WTC11 (cell line): Measurements from ENCODE around the gene CLCN1. TPM values are rescaled to one million over a fixed set of nuclear protein-coding genes. Genes with fewer than 3 reads are reported as not detected.

Experiments used
- ATAC-seq: fragments of 200-7000 bp; cut with Tn5 transposase; 2 replicates; pipeline ENCODE4 v1.10.0; 2021; ENCODE audit warnings: mild to moderate bottlenecking, moderate library complexity
- CTCF ChIA-PET: fragments of 300-600 bp; sonication (Branson Sonifier 250); formaldehyde crosslinking; loops from one replicate; lab custom pipeline; 2021; ENCODE audit warnings: antibody characterized with exemption; lab: Charles Lee
- POLR2A ChIA-PET: fragments of 350-600 bp; sonication (Branson Sonifier 250); formaldehyde crosslinking; loops from one replicate; lab custom pipeline; 2021; ENCODE audit warnings: antibody characterized with exemption; lab: Charles Lee
- DNase-seq: peaks from one replicate; pipeline ENCODE4 v3.0.0; 2021; ENCODE audit warnings: low spot score
- H3K27ac Mint-ChIP-seq: 2 replicates; pipeline ENCODE4 v1.8.0; 2021; ENCODE audit warnings: mixed read lengths
- H3K27me3 Mint-ChIP-seq: 2 replicates; pipeline ENCODE4 v1.8.0; 2021; ENCODE audit warnings: low read depth, mild to moderate bottlenecking, moderate library complexity, mixed read lengths
- H3K36me3 Mint-ChIP-seq: 2 replicates; pipeline ENCODE4 v1.8.0; 2021; ENCODE audit warnings: mixed read lengths
- H3K4me1 Mint-ChIP-seq: 2 replicates; pipeline ENCODE4 v1.8.0; 2022; ENCODE audit warnings: mixed read lengths
- H3K4me3 Mint-ChIP-seq: 2 replicates; pipeline ENCODE4 v1.8.0; 2021; ENCODE audit warnings: mild to moderate bottlenecking, moderate library complexity, mixed read lengths
- H3K9me3 Mint-ChIP-seq: 2 replicates; pipeline ENCODE4 v1.8.0; 2021; ENCODE audit warnings: mixed read lengths
- EMX1 ChIP-seq: fragments of 250-450 bp; sonication (Bioruptor Pico); IDR thresholded peaks from 2 replicates; pipeline ENCODE4 v1.8.0; 2021; ENCODE audit warnings: mild to moderate bottlenecking
- FOXK1 ChIP-seq: sonication (generic); formaldehyde crosslinking; IDR thresholded peaks from 2 replicates; pipeline ENCODE4 v1.8.0; 2022; ENCODE audit warnings: mild to moderate bottlenecking, moderate library complexity, missing genetic modification reagents
- IRF2 ChIP-seq: sonication (generic); formaldehyde crosslinking; IDR thresholded peaks from 2 replicates; pipeline ENCODE4 v1.8.0; 2022; ENCODE audit warnings: low read depth, missing genetic modification reagents, borderline replicate concordance
- MYBL2 ChIP-seq: sonication (generic); formaldehyde crosslinking; IDR thresholded peaks from 2 replicates; pipeline ENCODE4 v1.8.1; 2023; ENCODE audit warnings: mild to moderate bottlenecking, moderate library complexity, missing genetic modification reagents
- NFATC4 ChIP-seq: fragments of 250-450 bp; sonication (Bioruptor Pico); IDR thresholded peaks from 2 replicates; pipeline ENCODE4 v1.9.0; 2021; ENCODE audit warnings: mild to moderate bottlenecking
- NR1H2 ChIP-seq: sonication (generic); formaldehyde crosslinking; IDR thresholded peaks from 2 replicates; pipeline ENCODE4 v1.9.0; 2021; ENCODE audit warnings: mild to moderate bottlenecking, moderate library complexity, missing genetic modification reagents
- NR3C1 ChIP-seq: sonication (generic); formaldehyde crosslinking; conservative IDR thresholded peaks from 2 replicates; pipeline ENCODE4 v1.8.1; 2023; ENCODE audit warnings: low read depth, mild to moderate bottlenecking, missing genetic modification reagents
- RELA ChIP-seq: sonication (generic); formaldehyde crosslinking; IDR thresholded peaks from 2 replicates; pipeline ENCODE4 v1.8.1; 2022; ENCODE audit warnings: missing genetic modification reagents, mild to moderate bottlenecking, borderline replicate concordance
- SMAD3 ChIP-seq: sonication (generic); formaldehyde crosslinking; IDR thresholded peaks from 2 replicates; pipeline ENCODE4 v1.8.0; 2022; ENCODE audit warnings: missing genetic modification reagents, mild to moderate bottlenecking, borderline replicate concordance
- ZNF263 ChIP-seq: sonication (generic); formaldehyde crosslinking; IDR thresholded peaks from 2 replicates; pipeline ENCODE4 v1.8.1; 2022; ENCODE audit warnings: low read depth, mild to moderate bottlenecking, moderate library complexity, missing genetic modification reagents
- ZNF317 ChIP-seq: sonication (generic); formaldehyde crosslinking; IDR thresholded peaks from 2 replicates; pipeline ENCODE4 v1.8.1; 2023; ENCODE audit warnings: low read depth, mild to moderate bottlenecking, moderate library complexity, missing genetic modification reagents, borderline replicate concordance
- ZNF416 ChIP-seq: fragments of 250-450 bp; sonication (Bioruptor Pico); IDR thresholded peaks from 2 replicates; pipeline ENCODE4 v1.9.0; 2021; ENCODE audit warnings: mild to moderate bottlenecking, inconsistent platforms
- ZNF671 ChIP-seq: fragments of 250-450 bp; sonication (Bioruptor Pico); IDR thresholded peaks from 2 replicates; pipeline ENCODE4 v1.8.0; 2021; ENCODE audit warnings: mild to moderate bottlenecking
- total RNA-seq: library from RNA; stranded (reverse); gene quantifications from 3 replicates; pipeline ENCODE4 v1.2.3, GENCODE V29; 2021
- TF ChIP-seq, protein P1 (sequence below): sonication (generic); formaldehyde crosslinking; IDR thresholded peaks from 2 replicates; pipeline ENCODE4 v1.8.1; 2023; ENCODE audit warnings: mild to moderate bottlenecking, missing genetic modification reagents
- TF ChIP-seq, protein P2 (sequence below): sonication (generic); formaldehyde crosslinking; IDR thresholded peaks from 2 replicates; pipeline ENCODE4 v1.8.1; 2022; ENCODE audit warnings: missing genetic modification reagents, borderline replicate concordance
- TF ChIP-seq, protein P3 (sequence below): fragments of 250-450 bp; sonication (Bioruptor Pico); IDR thresholded peaks from 2 replicates; pipeline ENCODE4 v1.9.0; 2021; ENCODE audit warnings: mild to moderate bottlenecking
- TF ChIP-seq, protein P4 (sequence below): sonication (generic); formaldehyde crosslinking; conservative IDR thresholded peaks from 2 replicates; pipeline ENCODE4 v1.8.1; 2022; ENCODE audit warnings: mild to moderate bottlenecking, missing genetic modification reagents
- TF ChIP-seq, protein P5 (sequence below): sonication (generic); formaldehyde crosslinking; IDR thresholded peaks from 2 replicates; pipeline ENCODE4 v1.8.0; 2022; ENCODE audit warnings: mild to moderate bottlenecking, missing genetic modification reagents
- TF ChIP-seq, protein P6 (sequence below): sonication (generic); formaldehyde crosslinking; IDR thresholded peaks from 2 replicates; pipeline ENCODE4 v1.8.1; 2022; ENCODE audit warnings: mild to moderate bottlenecking, missing genetic modification reagents, moderate library complexity, borderline replicate concordance
- TF ChIP-seq, protein P7 (sequence below): fragments of 250-450 bp; sonication (Bioruptor Pico); IDR thresholded peaks from 2 replicates; pipeline ENCODE4 v2.1.2; 2022; ENCODE audit warnings: mild to moderate bottlenecking, moderate library complexity
- TF ChIP-seq, protein P8 (sequence below): sonication (generic); formaldehyde crosslinking; IDR thresholded peaks from 2 replicates; pipeline ENCODE4 v1.8.0; 2023; ENCODE audit warnings: mild to moderate bottlenecking, missing genetic modification reagents
- TF ChIP-seq, protein P9 (sequence below): fragments of 200-600 bp; IDR thresholded peaks from 2 replicates; pipeline ENCODE4 v1.8.0; 2022; ENCODE audit warnings: antibody characterized with exemption

The CLCN1 gene
- total RNA-seq, 1 experiment from 2014 or later, result 0.28 TPM

DNA sequence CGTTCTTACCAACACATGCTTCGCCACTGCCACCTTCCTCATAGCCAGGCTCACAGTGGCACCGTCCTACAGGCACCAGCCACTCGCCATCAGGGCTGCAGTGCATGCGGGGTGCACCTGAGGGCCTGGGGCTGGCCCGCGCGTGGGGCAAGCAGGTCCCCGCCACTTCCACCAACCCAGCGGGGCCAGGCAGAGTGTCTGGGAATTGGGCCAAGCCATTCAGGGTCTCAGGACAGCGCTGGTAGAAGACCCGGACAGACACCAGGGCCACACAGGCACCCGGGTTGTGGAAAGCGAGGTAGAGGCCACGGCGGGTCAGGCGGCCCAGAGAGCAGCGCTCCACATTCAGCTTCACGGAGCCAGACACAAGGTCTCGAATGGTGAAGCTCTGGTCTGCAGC lies 83.7 kb downstream of the CLCN1 start:
- DNase-seq, result no peak
- ATAC-seq, result no peak
- TF ChIP-seq, protein P1, sequence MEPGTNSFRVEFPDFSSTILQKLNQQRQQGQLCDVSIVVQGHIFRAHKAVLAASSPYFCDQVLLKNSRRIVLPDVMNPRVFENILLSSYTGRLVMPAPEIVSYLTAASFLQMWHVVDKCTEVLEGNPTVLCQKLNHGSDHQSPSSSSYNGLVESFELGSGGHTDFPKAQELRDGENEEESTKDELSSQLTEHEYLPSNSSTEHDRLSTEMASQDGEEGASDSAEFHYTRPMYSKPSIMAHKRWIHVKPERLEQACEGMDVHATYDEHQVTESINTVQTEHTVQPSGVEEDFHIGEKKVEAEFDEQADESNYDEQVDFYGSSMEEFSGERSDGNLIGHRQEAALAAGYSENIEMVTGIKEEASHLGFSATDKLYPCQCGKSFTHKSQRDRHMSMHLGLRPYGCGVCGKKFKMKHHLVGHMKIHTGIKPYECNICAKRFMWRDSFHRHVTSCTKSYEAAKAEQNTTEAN (CRISPR knock-in tag), result no peak
- TF ChIP-seq FOXK1 (CRISPR knock-in tag) (no peak), SMAD3 (CRISPR knock-in tag) (no peak), NR3C1 (no peak), NR1H2 (CRISPR knock-in tag) (no peak), MYBL2 (no peak), ZNF416 (CRISPR knock-in tag) (no peak), NFATC4 (CRISPR knock-in tag) (no peak), ZNF671 (CRISPR knock-in tag) (no peak), IRF2 (no peak)
- TF ChIP-seq, protein P2, sequence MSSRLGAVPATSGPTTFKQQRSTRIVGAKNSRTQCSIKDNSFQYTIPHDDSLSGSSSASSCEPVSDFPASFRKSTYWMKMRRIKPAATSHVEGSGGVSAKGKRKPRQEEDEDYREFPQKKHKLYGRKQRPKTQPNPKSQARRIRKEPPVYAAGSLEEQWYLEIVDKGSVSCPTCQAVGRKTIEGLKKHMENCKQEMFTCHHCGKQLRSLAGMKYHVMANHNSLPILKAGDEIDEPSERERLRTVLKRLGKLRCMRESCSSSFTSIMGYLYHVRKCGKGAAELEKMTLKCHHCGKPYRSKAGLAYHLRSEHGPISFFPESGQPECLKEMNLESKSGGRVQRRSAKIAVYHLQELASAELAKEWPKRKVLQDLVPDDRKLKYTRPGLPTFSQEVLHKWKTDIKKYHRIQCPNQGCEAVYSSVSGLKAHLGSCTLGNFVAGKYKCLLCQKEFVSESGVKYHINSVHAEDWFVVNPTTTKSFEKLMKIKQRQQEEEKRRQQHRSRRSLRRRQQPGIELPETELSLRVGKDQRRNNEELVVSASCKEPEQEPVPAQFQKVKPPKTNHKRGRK, result no peak
- TF ChIP-seq, protein P3, sequence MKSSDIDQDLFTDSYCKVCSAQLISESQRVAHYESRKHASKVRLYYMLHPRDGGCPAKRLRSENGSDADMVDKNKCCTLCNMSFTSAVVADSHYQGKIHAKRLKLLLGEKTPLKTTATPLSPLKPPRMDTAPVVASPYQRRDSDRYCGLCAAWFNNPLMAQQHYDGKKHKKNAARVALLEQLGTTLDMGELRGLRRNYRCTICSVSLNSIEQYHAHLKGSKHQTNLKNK (CRISPR knock-in tag), result no peak
- TF ChIP-seq, protein P4, sequence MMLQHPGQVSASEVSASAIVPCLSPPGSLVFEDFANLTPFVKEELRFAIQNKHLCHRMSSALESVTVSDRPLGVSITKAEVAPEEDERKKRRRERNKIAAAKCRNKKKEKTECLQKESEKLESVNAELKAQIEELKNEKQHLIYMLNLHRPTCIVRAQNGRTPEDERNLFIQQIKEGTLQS, result no peak
- TF ChIP-seq, protein P5, sequence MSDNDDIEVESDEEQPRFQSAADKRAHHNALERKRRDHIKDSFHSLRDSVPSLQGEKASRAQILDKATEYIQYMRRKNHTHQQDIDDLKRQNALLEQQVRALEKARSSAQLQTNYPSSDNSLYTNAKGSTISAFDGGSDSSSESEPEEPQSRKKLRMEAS, result no peak
- TF ChIP-seq, protein P6, sequence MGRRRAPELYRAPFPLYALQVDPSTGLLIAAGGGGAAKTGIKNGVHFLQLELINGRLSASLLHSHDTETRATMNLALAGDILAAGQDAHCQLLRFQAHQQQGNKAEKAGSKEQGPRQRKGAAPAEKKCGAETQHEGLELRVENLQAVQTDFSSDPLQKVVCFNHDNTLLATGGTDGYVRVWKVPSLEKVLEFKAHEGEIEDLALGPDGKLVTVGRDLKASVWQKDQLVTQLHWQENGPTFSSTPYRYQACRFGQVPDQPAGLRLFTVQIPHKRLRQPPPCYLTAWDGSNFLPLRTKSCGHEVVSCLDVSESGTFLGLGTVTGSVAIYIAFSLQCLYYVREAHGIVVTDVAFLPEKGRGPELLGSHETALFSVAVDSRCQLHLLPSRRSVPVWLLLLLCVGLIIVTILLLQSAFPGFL (CRISPR knock-in tag), result no peak
- Mint-ChIP-seq H3K36me3 (peaks cover 88% of the 10 kb centered on the region), H3K4me1 (peaks cover 10% of the 10 kb centered on the region), H3K4me3 (no peak overlapping the region), H3K27ac (no peak overlapping the region), H3K9me3 (no peaks in the 10 kb centered on the region), H3K27me3 (no peaks in the 10 kb centered on the region)
- CTCF ChIA-PET, result no interaction called here
- POLR2A ChIA-PET, result interaction anchor here (1.2 kb wide), 1 partner anchor 8 kb away, joined by 3 read pairs; the partner anchor contains the start of gene EPHA1

DNA sequence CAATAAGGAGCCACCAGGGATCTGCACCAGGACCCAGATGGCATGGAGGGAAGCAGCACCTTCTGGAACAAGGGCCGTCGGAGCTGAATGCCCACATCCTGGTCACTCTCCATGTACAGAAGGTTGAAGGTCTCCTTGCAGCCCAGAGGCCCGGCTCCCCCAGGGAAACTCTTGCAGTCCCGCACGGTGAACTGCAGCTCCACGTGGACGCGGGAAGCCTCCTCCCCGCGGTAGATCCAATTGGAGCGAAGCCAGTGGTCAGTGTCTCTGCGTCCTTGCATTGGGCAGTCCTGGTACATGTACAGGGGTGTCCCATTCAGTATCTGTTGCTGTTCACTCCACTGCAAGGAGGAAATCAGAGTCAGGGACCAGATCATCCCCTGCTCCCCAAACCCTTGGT lies 85.4 kb downstream of the CLCN1 start:
- ATAC-seq (no peak), DNase-seq (no peak)
- ChIA-PET POLR2A (interaction anchor here (1.2 kb wide), 1 partner anchor 21 kb away, joined by 3 read pairs; no protein-coding TSS in a partner anchor), CTCF (interaction anchor here (1.0 kb wide), 1 partner anchor 21 kb away, joined by 5 read pairs; no protein-coding TSS in a partner anchor)
- peaks cover 27% of the 10 kb centered on the region for H3K4me1 Mint-ChIP-seq
- H3K9me3 Mint-ChIP-seq, result no peaks in the 10 kb centered on the region
- H3K27me3 Mint-ChIP-seq, result no peaks in the 10 kb centered on the region
- no peak overlapping the region for H3K4me3 Mint-ChIP-seq
- peaks cover 84% of the 10 kb centered on the region for H3K36me3 Mint-ChIP-seq
- H3K27ac Mint-ChIP-seq, result no peak overlapping the region
- TF ChIP-seq, protein P5, result no peak
- TF ChIP-seq RELA (no peak), ZNF263 (CRISPR knock-in tag) (no peak), EMX1 (CRISPR knock-in tag) (no peak), ZNF317 (CRISPR knock-in tag) (no peak), NR3C1 (no peak)
- TF ChIP-seq, protein P7, sequence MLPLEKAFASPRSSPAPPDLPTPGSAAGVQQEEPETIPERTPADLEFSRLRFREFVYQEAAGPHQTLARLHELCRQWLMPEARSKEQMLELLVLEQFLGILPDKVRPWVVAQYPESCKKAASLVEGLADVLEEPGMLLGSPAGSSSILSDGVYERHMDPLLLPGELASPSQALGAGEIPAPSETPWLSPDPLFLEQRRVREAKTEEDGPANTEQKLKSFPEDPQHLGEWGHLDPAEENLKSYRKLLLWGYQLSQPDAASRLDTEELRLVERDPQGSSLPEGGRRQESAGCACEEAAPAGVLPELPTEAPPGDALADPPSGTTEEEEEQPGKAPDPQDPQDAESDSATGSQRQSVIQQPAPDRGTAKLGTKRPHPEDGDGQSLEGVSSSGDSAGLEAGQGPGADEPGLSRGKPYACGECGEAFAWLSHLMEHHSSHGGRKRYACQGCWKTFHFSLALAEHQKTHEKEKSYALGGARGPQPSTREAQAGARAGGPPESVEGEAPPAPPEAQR (CRISPR knock-in tag), result no peak
- TF ChIP-seq, protein P8, sequence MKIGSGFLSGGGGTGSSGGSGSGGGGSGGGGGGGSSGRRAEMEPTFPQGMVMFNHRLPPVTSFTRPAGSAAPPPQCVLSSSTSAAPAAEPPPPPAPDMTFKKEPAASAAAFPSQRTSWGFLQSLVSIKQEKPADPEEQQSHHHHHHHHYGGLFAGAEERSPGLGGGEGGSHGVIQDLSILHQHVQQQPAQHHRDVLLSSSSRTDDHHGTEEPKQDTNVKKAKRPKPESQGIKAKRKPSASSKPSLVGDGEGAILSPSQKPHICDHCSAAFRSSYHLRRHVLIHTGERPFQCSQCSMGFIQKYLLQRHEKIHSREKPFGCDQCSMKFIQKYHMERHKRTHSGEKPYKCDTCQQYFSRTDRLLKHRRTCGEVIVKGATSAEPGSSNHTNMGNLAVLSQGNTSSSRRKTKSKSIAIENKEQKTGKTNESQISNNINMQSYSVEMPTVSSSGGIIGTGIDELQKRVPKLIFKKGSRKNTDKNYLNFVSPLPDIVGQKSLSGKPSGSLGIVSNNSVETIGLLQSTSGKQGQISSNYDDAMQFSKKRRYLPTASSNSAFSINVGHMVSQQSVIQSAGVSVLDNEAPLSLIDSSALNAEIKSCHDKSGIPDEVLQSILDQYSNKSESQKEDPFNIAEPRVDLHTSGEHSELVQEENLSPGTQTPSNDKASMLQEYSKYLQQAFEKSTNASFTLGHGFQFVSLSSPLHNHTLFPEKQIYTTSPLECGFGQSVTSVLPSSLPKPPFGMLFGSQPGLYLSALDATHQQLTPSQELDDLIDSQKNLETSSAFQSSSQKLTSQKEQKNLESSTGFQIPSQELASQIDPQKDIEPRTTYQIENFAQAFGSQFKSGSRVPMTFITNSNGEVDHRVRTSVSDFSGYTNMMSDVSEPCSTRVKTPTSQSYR, result no peak
- TF ChIP-seq, protein P1 (CRISPR knock-in tag), result no peak
- TF ChIP-seq, protein P9, sequence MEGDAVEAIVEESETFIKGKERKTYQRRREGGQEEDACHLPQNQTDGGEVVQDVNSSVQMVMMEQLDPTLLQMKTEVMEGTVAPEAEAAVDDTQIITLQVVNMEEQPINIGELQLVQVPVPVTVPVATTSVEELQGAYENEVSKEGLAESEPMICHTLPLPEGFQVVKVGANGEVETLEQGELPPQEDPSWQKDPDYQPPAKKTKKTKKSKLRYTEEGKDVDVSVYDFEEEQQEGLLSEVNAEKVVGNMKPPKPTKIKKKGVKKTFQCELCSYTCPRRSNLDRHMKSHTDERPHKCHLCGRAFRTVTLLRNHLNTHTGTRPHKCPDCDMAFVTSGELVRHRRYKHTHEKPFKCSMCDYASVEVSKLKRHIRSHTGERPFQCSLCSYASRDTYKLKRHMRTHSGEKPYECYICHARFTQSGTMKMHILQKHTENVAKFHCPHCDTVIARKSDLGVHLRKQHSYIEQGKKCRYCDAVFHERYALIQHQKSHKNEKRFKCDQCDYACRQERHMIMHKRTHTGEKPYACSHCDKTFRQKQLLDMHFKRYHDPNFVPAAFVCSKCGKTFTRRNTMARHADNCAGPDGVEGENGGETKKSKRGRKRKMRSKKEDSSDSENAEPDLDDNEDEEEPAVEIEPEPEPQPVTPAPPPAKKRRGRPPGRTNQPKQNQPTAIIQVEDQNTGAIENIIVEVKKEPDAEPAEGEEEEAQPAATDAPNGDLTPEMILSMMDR, result no peak
